ENCODE data around the gene GAL3ST1.

Gene GAL3ST1

GRCh38 chr22:30557243-30557642, 17.2 kb downstream of the GAL3ST1 start:
- Histone ChIP-seq H4K8ac (ENCODE audit: low read depth, low read length) (no peak overlapping the region), H3K4me3 (ENCODE audit: low read length) (no peak overlapping the region), H2BK15ac (replicated peaks; ENCODE audit: low read depth) (no peak overlapping the region), H3K27ac (ENCODE audit: low read depth, low read length) (no peak overlapping the region), H3K36me3 (ENCODE audit: control insufficient read depth, insufficient read depth, low read length) (no peaks in the 10 kb centered on the region), H3K9ac (ENCODE audit: low read length) (no peak overlapping the region), H2AK5ac (ENCODE audit: low read length) (no peak overlapping the region), H3K18ac (ENCODE audit: low read length) (no peak overlapping the region), H2BK5ac (ENCODE audit: low read length) (no peak overlapping the region), H3K4ac (ENCODE audit: low read depth, low read length) (no peak overlapping the region), H3K79me2 (ENCODE audit: control insufficient read depth, insufficient read depth, low read length) (no peaks in the 10 kb centered on the region), H3K23ac (ENCODE audit: low read length) (no peak overlapping the region), H3K79me1 (ENCODE audit: low read length) (no peaks in the 10 kb centered on the region), H2BK120ac (ENCODE audit: low read depth, low read length) (no peak overlapping the region), H3K56ac (ENCODE audit: low read length) (no peak overlapping the region), H3K4me2 (ENCODE audit: low read length) (no peak overlapping the region), H3K27me3 (ENCODE audit: insufficient read depth, low read length, poor library complexity) (no peaks in the 10 kb centered on the region), H3K4me1 (ENCODE audit: control insufficient read depth, low read depth, low read length) (peaks cover 7% of the 10 kb centered on the region), H4K5ac (ENCODE audit: low read length) (no peak overlapping the region)
- DNase-seq: peak; percentile 49
- no CpG with 5 or more reads among the region's 8 CpGs for WGBS (ENCODE audit: extremely low coverage, insufficient coverage, low lambda C conversion rate)

DNA sequence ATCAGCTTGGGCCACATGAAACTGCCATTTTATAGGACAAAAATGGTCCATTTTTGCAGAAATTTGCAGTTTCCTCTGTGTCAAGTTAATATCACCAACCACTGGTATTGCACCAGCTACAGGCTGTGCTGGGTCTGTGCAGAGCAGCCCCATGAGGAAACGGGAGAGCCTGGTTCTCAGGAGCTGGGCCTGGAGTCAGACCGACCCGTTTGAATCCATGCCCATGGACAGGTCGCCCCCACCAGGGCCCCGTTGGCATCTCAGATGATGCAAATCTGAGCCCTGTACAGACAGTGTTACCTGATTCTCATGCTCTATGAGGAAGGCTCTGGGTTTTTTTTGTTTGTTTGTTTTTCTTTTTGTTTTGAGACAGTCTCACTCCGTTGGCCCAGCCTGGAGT, 18.1 kb downstream of the GAL3ST1 start:
- Histone ChIP-seq H3K79me2 (ENCODE audit: control insufficient read depth, insufficient read depth, low read length) (no peaks in the 10 kb centered on the region), H2BK5ac (ENCODE audit: low read length) (no peak overlapping the region), H3K4ac (ENCODE audit: low read depth, low read length) (no peak overlapping the region), H3K27me3 (ENCODE audit: insufficient read depth, low read length, poor library complexity) (no peaks in the 10 kb centered on the region), H3K18ac (ENCODE audit: low read length) (no peak overlapping the region), H2AK5ac (ENCODE audit: low read length) (no peak overlapping the region), H4K8ac (ENCODE audit: low read depth, low read length) (no peak overlapping the region), H3K4me2 (ENCODE audit: low read length) (no peak overlapping the region), H3K9ac (ENCODE audit: low read length) (no peak overlapping the region), H2BK15ac (replicated peaks; ENCODE audit: low read depth) (no peak overlapping the region), H3K79me1 (ENCODE audit: low read length) (no peaks in the 10 kb centered on the region), H4K5ac (ENCODE audit: low read length) (no peak overlapping the region), H3K4me1 (ENCODE audit: control insufficient read depth, low read depth, low read length) (peaks cover 4% of the 10 kb centered on the region), H2BK120ac (ENCODE audit: low read depth, low read length) (no peak overlapping the region), H3K4me3 (ENCODE audit: low read length) (no peak overlapping the region), H3K27ac (ENCODE audit: low read depth, low read length) (no peak overlapping the region), H3K56ac (ENCODE audit: low read length) (no peak overlapping the region), H3K36me3 (ENCODE audit: control insufficient read depth, insufficient read depth, low read length) (no peaks in the 10 kb centered on the region), H3K23ac (ENCODE audit: low read length) (no peak overlapping the region)
- WGBS (ENCODE audit: extremely low coverage, insufficient coverage, low lambda C conversion rate): no CpG with 5 or more reads among the region's 6 CpGs
- no peak for DNase-seq

- H3K23ac ChIP-seq (ENCODE audit: low read length): no peak overlapping the region
- no peaks in the 10 kb centered on the region for H3K79me1 ChIP-seq (ENCODE audit: low read length)
- no peak overlapping the region for H2BK120ac ChIP-seq (ENCODE audit: low read depth, low read length)
- no peak overlapping the region for H3K18ac ChIP-seq (ENCODE audit: low read length)
- no peak overlapping the region for H3K27ac ChIP-seq (ENCODE audit: low read depth, low read length)
- no peak overlapping the region for H2BK15ac ChIP-seq (replicated peaks; ENCODE audit: low read depth)
- no peak overlapping the region for H3K4ac ChIP-seq (ENCODE audit: low read depth, low read length)
- no peaks in the 10 kb centered on the region for H3K36me3 ChIP-seq (ENCODE audit: control insufficient read depth, insufficient read depth, low read length)
- no CpG with 5 or more reads among the region's 73 CpGs for WGBS (ENCODE audit: extremely low coverage, insufficient coverage, low lambda C conversion rate)
- no peaks in the 10 kb centered on the region for H3K79me2 ChIP-seq (ENCODE audit: control insufficient read depth, insufficient read depth, low read length)
- H2AK5ac ChIP-seq (ENCODE audit: low read length): no peak overlapping the region
- H2BK5ac ChIP-seq (ENCODE audit: low read length): no peak overlapping the region
- no peak overlapping the region for H3K56ac ChIP-seq (ENCODE audit: low read length)
- no peak overlapping the region for H4K8ac ChIP-seq (ENCODE audit: low read depth, low read length)
- H3K4me3 ChIP-seq (ENCODE audit: low read length): no peak overlapping the region
- H3K27me3 ChIP-seq (ENCODE audit: insufficient read depth, low read length, poor library complexity): no peaks in the 10 kb centered on the region
- no peak overlapping the region for H3K4me2 ChIP-seq (ENCODE audit: low read length)
- H3K9ac ChIP-seq (ENCODE audit: low read length): no peak overlapping the region
- peaks cover 2% of the 10 kb centered on the region for H3K4me1 ChIP-seq (ENCODE audit: control insufficient read depth, low read depth, low read length)
- peak; percentile 57 for DNase-seq
- no peak overlapping the region for H4K5ac ChIP-seq (ENCODE audit: low read length)
Observed at GRCh38 chr22:30555282-30556210, 18.9 kb downstream of the GAL3ST1 start.

DNA sequence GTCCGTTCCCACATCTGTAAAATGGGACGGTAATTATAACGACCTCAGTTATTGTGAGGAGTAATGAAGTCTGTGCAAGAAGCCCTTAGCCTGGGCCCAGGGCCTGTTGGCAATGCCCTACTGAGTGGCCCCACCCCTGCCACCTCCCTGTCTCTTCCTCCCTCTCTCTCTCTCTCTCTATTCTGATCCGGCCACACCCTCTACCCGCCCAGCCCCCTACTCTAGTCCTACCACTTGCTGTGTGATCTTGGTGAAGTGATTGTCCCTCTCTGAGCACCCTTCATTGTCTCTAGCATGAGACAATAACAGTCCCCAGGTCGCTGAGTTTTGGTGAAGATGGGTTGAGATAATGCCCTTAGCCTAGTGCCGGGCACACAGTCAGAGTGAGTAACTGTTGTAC, 20.5 kb downstream of the GAL3ST1 start:
- Histone ChIP-seq H3K27ac (ENCODE audit: low read depth, low read length) (no peak overlapping the region), H2BK15ac (replicated peaks; ENCODE audit: low read depth) (no peak overlapping the region), H3K4me1 (ENCODE audit: control insufficient read depth, low read depth, low read length) (no peaks in the 10 kb centered on the region), H3K36me3 (ENCODE audit: control insufficient read depth, insufficient read depth, low read length) (no peaks in the 10 kb centered on the region), H3K4me3 (ENCODE audit: low read length) (no peak overlapping the region), H3K56ac (ENCODE audit: low read length) (no peak overlapping the region), H4K5ac (ENCODE audit: low read length) (no peak overlapping the region), H3K79me2 (ENCODE audit: control insufficient read depth, insufficient read depth, low read length) (no peaks in the 10 kb centered on the region), H4K8ac (ENCODE audit: low read depth, low read length) (no peak overlapping the region), H2BK5ac (ENCODE audit: low read length) (no peak overlapping the region), H3K4me2 (ENCODE audit: low read length) (no peak overlapping the region), H2BK120ac (ENCODE audit: low read depth, low read length) (no peak overlapping the region), H3K79me1 (ENCODE audit: low read length) (no peaks in the 10 kb centered on the region), H3K4ac (ENCODE audit: low read depth, low read length) (no peak overlapping the region), H3K9ac (ENCODE audit: low read length) (no peak overlapping the region), H3K27me3 (ENCODE audit: insufficient read depth, low read length, poor library complexity) (no peaks in the 10 kb centered on the region), H3K23ac (ENCODE audit: low read length) (no peak overlapping the region), H2AK5ac (ENCODE audit: low read length) (no peak overlapping the region), H3K18ac (ENCODE audit: low read length) (no peak overlapping the region)
- no peak for DNase-seq
- no CpG with 5 or more reads among the region's 7 CpGs for WGBS (ENCODE audit: extremely low coverage, insufficient coverage, low lambda C conversion rate)

- H3K23ac ChIP-seq (ENCODE audit: low read length): no peak overlapping the region
- no peak overlapping the region for H3K4me2 ChIP-seq (ENCODE audit: low read length)
Observed at GRCh38 chr22:30552719-30553118, 21.7 kb downstream of the GAL3ST1 start.

More at GRCh38 chr22:30552719-30553118, 21.7 kb downstream of the GAL3ST1 start:
- Histone ChIP-seq H2BK120ac (ENCODE audit: low read depth, low read length) (no peak overlapping the region), H3K18ac (ENCODE audit: low read length) (no peak overlapping the region), H3K27me3 (ENCODE audit: insufficient read depth, low read length, poor library complexity) (no peaks in the 10 kb centered on the region), H2AK5ac (ENCODE audit: low read length) (no peak overlapping the region), H3K27ac (ENCODE audit: low read depth, low read length) (no peak overlapping the region), H4K5ac (ENCODE audit: low read length) (no peak overlapping the region), H2BK15ac (replicated peaks; ENCODE audit: low read depth) (no peak overlapping the region), H3K56ac (ENCODE audit: low read length) (no peak overlapping the region), H4K8ac (ENCODE audit: low read depth, low read length) (no peak overlapping the region), H3K4me1 (ENCODE audit: control insufficient read depth, low read depth, low read length) (no peaks in the 10 kb centered on the region), H3K4ac (ENCODE audit: low read depth, low read length) (no peak overlapping the region), H3K79me1 (ENCODE audit: low read length) (no peaks in the 10 kb centered on the region), H3K9ac (ENCODE audit: low read length) (no peak overlapping the region), H3K79me2 (ENCODE audit: control insufficient read depth, insufficient read depth, low read length) (no peaks in the 10 kb centered on the region), H2BK5ac (ENCODE audit: low read length) (no peak overlapping the region), H3K36me3 (ENCODE audit: control insufficient read depth, insufficient read depth, low read length) (no peaks in the 10 kb centered on the region), H3K4me3 (ENCODE audit: low read length) (no peak overlapping the region)
- WGBS (ENCODE audit: extremely low coverage, insufficient coverage, low lambda C conversion rate): no CpG with 5 or more reads among the region's 1 CpG
- DNase-seq: no peak

All from mesendoderm (in vitro differentiated cells).